GM18861 (cell line): ENCODE data around the gene FNIP2.

Experiments
- ATAC-seq: cut with Tn5 transposase; IDR thresholded peaks from one replicate; pipeline ENCODE4 v1.9.1; 2021; ENCODE audit not compliant: unreplicated experiment

Gene FNIP2

GRCh38 chr4:158760866-158761265 lies 8.0 kb upstream of the FNIP2 start:
- no peak for ATAC-seq

- ATAC-seq: no peak
These were observed 6.3 kb upstream of the FNIP2 start for GRCh38 chr4:158762553-158762952.

GRCh38 chr4:158763462-158763861 lies 5.4 kb upstream of the FNIP2 start:
- no peak for ATAC-seq

- ATAC-seq: no peak
These were observed 2.3 kb upstream of the FNIP2 start for GRCh38 chr4:158766434-158767044.

GRCh38 chr4:158767451-158767850 lies 1.4 kb upstream of the FNIP2 start:
- ATAC-seq: no peak

- ATAC-seq: peak; percentile 22
These were observed 522 bp downstream of the FNIP2 start for GRCh38 chr4:158769175-158769921.

- no peak for ATAC-seq
These were observed 1.8 kb downstream of the FNIP2 start for GRCh38 chr4:158770671-158771070.

- no peak for ATAC-seq
These were observed 3.0 kb downstream of the FNIP2 start for GRCh38 chr4:158771776-158772175.

- ATAC-seq: no peak
These were observed 6.3 kb downstream of the FNIP2 start for GRCh38 chr4:158775091-158775651.

- no peak for ATAC-seq
These were observed 7.3 kb downstream of the FNIP2 start for GRCh38 chr4:158776106-158776505.

GRCh38 chr4:158777423-158778155 lies 8.8 kb downstream of the FNIP2 start:
- ATAC-seq: no peak

GRCh38 chr4:158778156-158778711 lies 9.4 kb downstream of the FNIP2 start:
- peak; percentile 96 for ATAC-seq

- ATAC-seq: no peak
These were observed 9.9 kb downstream of the FNIP2 start for GRCh38 chr4:158778712-158779111.

- no peak for ATAC-seq
These were observed 13.1 kb downstream of the FNIP2 start for GRCh38 chr4:158781963-158782362.

- ATAC-seq: peak; percentile 58
These were observed 13.9 kb downstream of the FNIP2 start for GRCh38 chr4:158782551-158783360.

GRCh38 chr4:158783785-158784184 lies 15.0 kb downstream of the FNIP2 start:
- ATAC-seq: no peak

- no peak for ATAC-seq
These were observed 16.9 kb downstream of the FNIP2 start for GRCh38 chr4:158785718-158786117.

- no peak for ATAC-seq
These were observed 17.3 kb downstream of the FNIP2 start for GRCh38 chr4:158786121-158786601.

GRCh38 chr4:158786955-158787354 lies 18.1 kb downstream of the FNIP2 start:
- ATAC-seq: no peak

- ATAC-seq: no peak
These were observed 19.1 kb downstream of the FNIP2 start for GRCh38 chr4:158787709-158788475.
